H7 (cell line): ENCODE results near the gene BRWD1. TPM values are rescaled to one million over a fixed set of nuclear protein-coding genes. Genes with fewer than 3 reads are reported as not detected.
"Not testable (repeated sequence)": the region's sequence is repeated elsewhere in the genome, so short reads cannot be mapped to it uniquely, and the experiment has no call there.

Experiments used
- DNase-seq: peaks from one replicate; pipeline ENCODE4 v3.0.0; 2012
- H3K27me3 ChIP-seq: 2 replicates; pipeline ENCODE4 v1.6.0; 2011; ENCODE audit warnings: mild to moderate bottlenecking, low read length; ENCODE audit not compliant: control insufficient read depth, insufficient read depth
- H3K36me3 ChIP-seq: replicated peaks from 2 replicates; pipeline ENCODE4 v1.5.1; 2011; ENCODE audit warnings: low read length; ENCODE audit not compliant: control insufficient read depth, insufficient read depth
- H3K4me3 ChIP-seq: 2 replicates; pipeline ENCODE4 v1.5.1; 2011; ENCODE audit warnings: low read depth, mild to moderate bottlenecking, control low read depth, low read length, moderate library complexity; ENCODE audit not compliant: insufficient read depth
- total RNA-seq: library from RNA; depleted of rRNA; stranded (reverse); fragments of >200 nt; shearing (Covaris generic); gene quantifications from 2 replicates; pipeline ENCODE4 v1.2.3, GENCODE V29; 2014; rRNA removed

Gene BRWD1
- total RNA-seq, 1 experiment from 2014 or later = 33.5 TPM

DNA sequence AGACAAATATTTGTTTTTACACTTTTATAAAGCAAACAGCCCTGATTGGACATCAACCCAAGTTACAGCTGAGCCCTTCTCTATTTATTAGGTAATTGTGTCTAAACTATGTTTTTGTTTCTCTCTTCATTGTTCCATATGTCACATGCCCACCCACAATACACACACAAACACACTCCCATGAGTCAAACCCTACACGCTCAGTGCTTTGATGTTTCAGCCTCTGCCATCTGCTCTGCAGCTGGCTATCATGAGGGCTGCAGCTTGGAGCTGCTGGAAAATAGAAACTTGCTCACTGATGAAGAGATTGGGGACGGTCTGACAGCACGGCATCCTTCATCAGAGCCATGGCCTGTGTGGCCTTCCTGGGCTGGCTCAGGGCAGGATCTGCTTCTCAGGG is 171.9 kb downstream of the BRWD1 start:
- no peak for DNase-seq
- Histone ChIP-seq H3K4me3 (no peak overlapping the region), H3K36me3 (no peaks in the 10 kb centered on the region), H3K27me3 (no peaks in the 10 kb centered on the region)

- H3K4me3 ChIP-seq = no peak overlapping the region
- DNase-seq = peak; percentile 53
- H3K36me3 ChIP-seq = no peaks in the 10 kb centered on the region
- H3K27me3 ChIP-seq = no peaks in the 10 kb centered on the region
Measured at GRCh38 chr21:39137248-39138178, 175.9 kb downstream of the BRWD1 start.

- DNase-seq = no peak
- H3K27me3 ChIP-seq = no peaks in the 10 kb centered on the region
- no peak overlapping the region for H3K4me3 ChIP-seq
- no peaks in the 10 kb centered on the region for H3K36me3 ChIP-seq
Measured at GRCh38 chr21:39136711-39137110, 176.7 kb downstream of the BRWD1 start.

GRCh38 chr21:39136138-39136537 is 177.3 kb downstream of the BRWD1 start:
- DNase-seq, H3K27me3 ChIP-seq, H3K4me3 ChIP-seq, H3K36me3 ChIP-seq: not testable (repeated sequence)

- H3K4me3 ChIP-seq = no peak overlapping the region
- H3K36me3 ChIP-seq = no peaks in the 10 kb centered on the region
- DNase-seq = no peak
- no peaks in the 10 kb centered on the region for H3K27me3 ChIP-seq
Measured at GRCh38 chr21:39134288-39134810, 179.1 kb downstream of the BRWD1 start.

Other genes with a start within 250 kb of the BRWD1 start
- gene PSMG1, start 130.2 kb downstream of the BRWD1 start, total RNA-seq = 74.1 and 88.8 TPM in 2 replicates
- gene HMGN1, start 35.5 kb upstream of the BRWD1 start, total RNA-seq = 310 and 389 TPM in 2 replicates
- gene LCA5L, start 132.1 kb upstream of the BRWD1 start, total RNA-seq = 0.17 and 0.78 TPM in 2 replicates
- gene SH3BGR, start 138.3 kb upstream of the BRWD1 start, total RNA-seq = 1.4 and 1.6 TPM in 2 replicates